Vagina (tissue), 2 donors: ENCODE measurements around the gene GRIK3. TPM values are rescaled to one million over a fixed set of nuclear protein-coding genes. Genes with fewer than 3 reads are reported as not detected.

ENCODE experiments used
- DNase-seq, 2 donors: peaks; one replicate each; pipeline ENCODE4 v3.0.0-alpha.2; 2017; ENCODE audit errors: extremely low spot score in 2 of 2
- H3K27ac ChIP-seq: fragments of 200-600 bp; sonication (generic); one replicate; pipeline ENCODE4 v1.5.1; 2019
- H3K27me3 ChIP-seq: fragments of 200-600 bp; sonication (generic); one replicate; pipeline ENCODE4 v1.5.1; 2019
- H3K36me3 ChIP-seq, 2 donors: fragments of 200-600 bp; sonication (generic); one replicate each; pipeline ENCODE4 v1.5.1; 2017 to 2019
- H3K4me1 ChIP-seq: fragments of 200-600 bp; sonication (generic); one replicate; pipeline ENCODE4 v1.5.1; 2019
- H3K4me3 ChIP-seq, 2 donors: fragments of 200-600 bp; sonication (generic); 1 replicate in 1 of 2; 2 replicates in 1 of 2; pipeline ENCODE4 v1.5.1; 2016 to 2019
- H3K9me3 ChIP-seq: fragments of 200-600 bp; sonication (generic); one replicate; pipeline ENCODE4 v1.5.1; 2019
- POLR2A ChIP-seq, 2 donors: fragments of 450-650 bp; IDR thresholded peaks; one replicate each; pipeline ENCODE4 v1.6.1; 2017; ENCODE audit warnings: antibody characterized with exemption in 2 of 2, mild to moderate bottlenecking in 2 of 2, moderate library complexity in 2 of 2
- POLR2AphosphoS5 ChIP-seq, 2 donors: sonication (generic); formaldehyde crosslinking; IDR thresholded peaks; one replicate each; pipeline ENCODE4 v1.9.0; 2017; ENCODE audit warnings: antibody characterized with exemption in 2 of 2, mild to moderate bottlenecking in 2 of 2, low read depth in 1 of 2; ENCODE audit not compliant: insufficient read depth in 1 of 2
- intact Hi-C: fragments of 100-400 bp; cut with DNase I; formaldehyde crosslinking; loops from one replicate; pipeline ENCODE4 v1.15.1; 2023
- total RNA-seq: library from RNA; depleted of rRNA; stranded (reverse); fragments of >200 nt; gene quantifications from one replicate; pipeline ENCODE4 v1.2.3, GENCODE V29; 2016
- TF ChIP-seq, protein P1 (sequence below), 3 experiments: fragments of 450-650 bp in 2 of 3; fragments of 200-600 bp in 1 of 3; sonication (generic) in 1 of 3; IDR thresholded peaks; one replicate each; pipeline ENCODE4 v1.5.1; 2017 to 2019; ENCODE audit warnings: antibody characterized with exemption in 3 of 3, mild to moderate bottlenecking in 2 of 3, moderate library complexity in 2 of 3

GRIK3 gene
- total RNA-seq, 1 donor from 2014 or later: 0.74 TPM

DNA sequence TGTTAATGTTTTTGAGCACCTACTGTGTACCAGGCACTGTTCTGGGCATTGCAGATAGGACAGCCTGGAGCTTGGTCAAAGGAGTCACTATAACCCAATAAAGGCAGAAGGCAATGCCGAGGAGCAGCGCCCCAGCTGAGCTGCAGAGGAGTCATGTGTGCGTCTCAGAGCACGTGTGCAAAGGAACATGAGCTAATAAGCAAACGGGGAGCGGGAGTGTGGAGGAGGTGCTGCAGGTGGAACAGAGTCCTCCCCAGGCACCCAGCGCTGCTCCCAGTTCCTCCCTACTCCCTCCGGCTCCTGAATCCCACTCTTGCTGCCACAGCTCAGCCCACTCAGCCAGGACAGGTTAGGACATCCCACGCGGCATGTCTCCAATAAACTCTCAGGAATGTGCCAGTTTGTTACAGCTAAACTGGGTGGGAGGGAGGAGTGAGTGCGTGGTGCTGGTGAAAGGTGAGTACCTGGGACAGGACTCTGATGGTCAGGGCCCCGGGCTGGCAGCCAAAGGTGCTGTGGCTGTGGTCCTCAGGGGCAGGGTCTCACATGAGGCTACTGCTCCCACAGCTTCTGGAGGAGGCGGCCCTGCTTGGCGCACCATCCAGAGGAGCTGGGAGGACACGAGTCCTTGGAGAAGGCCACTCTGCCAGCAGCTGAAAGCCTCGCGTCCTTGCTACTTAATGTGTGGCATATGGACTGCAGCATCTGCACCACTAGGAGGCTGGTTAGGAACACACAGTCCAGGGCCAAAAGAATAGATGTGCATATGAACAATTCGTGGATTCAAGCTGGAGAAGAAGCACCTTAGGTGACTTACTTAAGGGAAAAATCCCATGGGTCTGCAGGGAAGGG lies 52.3 kb downstream of the GRIK3 start:
- Histone ChIP-seq H3K36me3 (no peaks in the 10 kb centered on the region), H3K4me3 (no peak overlapping the region), H3K4me1 (no peaks in the 10 kb centered on the region), H3K27me3 (no peaks in the 10 kb centered on the region), H3K27ac (no peak overlapping the region), H3K9me3 (no peaks in the 10 kb centered on the region)
- TF ChIP-seq, protein P1, sequence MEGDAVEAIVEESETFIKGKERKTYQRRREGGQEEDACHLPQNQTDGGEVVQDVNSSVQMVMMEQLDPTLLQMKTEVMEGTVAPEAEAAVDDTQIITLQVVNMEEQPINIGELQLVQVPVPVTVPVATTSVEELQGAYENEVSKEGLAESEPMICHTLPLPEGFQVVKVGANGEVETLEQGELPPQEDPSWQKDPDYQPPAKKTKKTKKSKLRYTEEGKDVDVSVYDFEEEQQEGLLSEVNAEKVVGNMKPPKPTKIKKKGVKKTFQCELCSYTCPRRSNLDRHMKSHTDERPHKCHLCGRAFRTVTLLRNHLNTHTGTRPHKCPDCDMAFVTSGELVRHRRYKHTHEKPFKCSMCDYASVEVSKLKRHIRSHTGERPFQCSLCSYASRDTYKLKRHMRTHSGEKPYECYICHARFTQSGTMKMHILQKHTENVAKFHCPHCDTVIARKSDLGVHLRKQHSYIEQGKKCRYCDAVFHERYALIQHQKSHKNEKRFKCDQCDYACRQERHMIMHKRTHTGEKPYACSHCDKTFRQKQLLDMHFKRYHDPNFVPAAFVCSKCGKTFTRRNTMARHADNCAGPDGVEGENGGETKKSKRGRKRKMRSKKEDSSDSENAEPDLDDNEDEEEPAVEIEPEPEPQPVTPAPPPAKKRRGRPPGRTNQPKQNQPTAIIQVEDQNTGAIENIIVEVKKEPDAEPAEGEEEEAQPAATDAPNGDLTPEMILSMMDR (IDR thresholded peaks at IDR 0.05): no peak
- TF ChIP-seq POLR2A (IDR thresholded peaks at IDR 0.05) (no peak), POLR2AphosphoS5 (IDR thresholded peaks at IDR 0.05; ENCODE audit: insufficient read depth in 1 of 2, low read depth in 1 of 2) (no peak)
- intact Hi-C loops: no loop called here
- no peak for DNase-seq

DNA sequence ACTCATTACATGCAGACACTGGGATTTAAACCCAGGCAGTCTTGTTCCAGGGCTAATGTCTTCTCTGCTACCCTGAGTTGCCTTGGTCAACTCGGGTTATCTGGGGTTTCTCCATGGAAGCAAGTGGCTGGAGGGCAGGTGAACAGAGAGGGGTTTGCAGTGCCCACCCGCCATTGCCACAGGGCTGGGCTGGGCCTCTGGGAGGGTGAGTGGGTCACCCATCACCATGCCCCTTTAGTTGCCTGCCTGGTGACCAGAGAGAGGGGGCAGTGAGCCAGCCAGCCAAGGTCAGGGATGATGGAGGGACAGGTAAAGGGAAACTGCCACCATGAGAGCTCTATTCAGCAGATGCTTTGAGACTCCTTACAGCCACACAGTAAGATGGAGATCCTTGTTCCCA lies 53.2 kb downstream of the GRIK3 start:
- intact Hi-C loops: no loop called here
- Histone ChIP-seq H3K27me3 (no peaks in the 10 kb centered on the region), H3K4me3 (no peak overlapping the region), H3K36me3 (no peaks in the 10 kb centered on the region), H3K4me1 (no peaks in the 10 kb centered on the region), H3K9me3 (no peaks in the 10 kb centered on the region), H3K27ac (no peak overlapping the region)
- DNase-seq: no peak
- TF ChIP-seq, protein P1 (IDR thresholded peaks at IDR 0.05): no peak
- no peak for TF ChIP-seq POLR2A (IDR thresholded peaks at IDR 0.05)

DNA sequence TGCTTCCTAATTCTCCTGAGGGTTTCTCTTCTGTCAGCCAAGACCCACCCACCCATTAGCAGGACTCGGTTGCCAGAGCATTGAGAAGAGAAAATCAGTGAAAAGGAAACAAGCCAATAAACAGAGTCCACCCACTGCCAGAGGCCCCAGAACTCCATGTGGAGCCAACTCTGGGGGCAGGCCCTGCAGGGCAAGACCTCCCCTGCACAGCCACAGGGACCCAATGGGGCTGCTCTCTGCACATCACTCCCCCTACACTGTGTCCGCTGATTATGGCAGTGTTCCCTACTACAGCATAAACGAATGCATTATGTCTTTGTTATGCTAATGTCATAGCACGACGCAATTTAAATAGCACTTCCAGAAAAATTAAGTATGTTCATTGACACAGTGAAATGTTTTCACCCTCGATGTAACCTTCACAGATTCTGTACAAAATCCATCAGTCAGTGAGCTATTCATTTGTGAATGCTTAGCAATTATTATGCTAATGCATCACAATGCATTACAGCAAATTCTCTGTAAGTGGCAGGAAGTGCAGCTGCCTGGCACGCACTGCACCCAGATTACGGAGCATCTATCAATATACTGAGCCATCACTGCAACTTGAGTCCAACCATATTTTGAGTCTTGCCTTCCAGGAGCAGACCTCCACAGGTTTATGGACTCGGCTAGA lies 56.4 kb downstream of the GRIK3 start:
- DNase-seq: no peak
- no peaks in the 10 kb centered on the region for H3K9me3 ChIP-seq
- intact Hi-C loops: no loop called here
- H3K4me1 ChIP-seq: no peaks in the 10 kb centered on the region
- H3K4me3 ChIP-seq: no peak overlapping the region
- no peak overlapping the region for H3K27ac ChIP-seq
- TF ChIP-seq POLR2AphosphoS5 (IDR thresholded peaks at IDR 0.05; ENCODE audit: insufficient read depth in 1 of 2, low read depth in 1 of 2) (no peak), POLR2A (IDR thresholded peaks at IDR 0.05) (no peak)
- TF ChIP-seq, protein P1 (IDR thresholded peaks at IDR 0.05): no peak
- no peaks in the 10 kb centered on the region for H3K36me3 ChIP-seq
- H3K27me3 ChIP-seq: no peaks in the 10 kb centered on the region

DNA sequence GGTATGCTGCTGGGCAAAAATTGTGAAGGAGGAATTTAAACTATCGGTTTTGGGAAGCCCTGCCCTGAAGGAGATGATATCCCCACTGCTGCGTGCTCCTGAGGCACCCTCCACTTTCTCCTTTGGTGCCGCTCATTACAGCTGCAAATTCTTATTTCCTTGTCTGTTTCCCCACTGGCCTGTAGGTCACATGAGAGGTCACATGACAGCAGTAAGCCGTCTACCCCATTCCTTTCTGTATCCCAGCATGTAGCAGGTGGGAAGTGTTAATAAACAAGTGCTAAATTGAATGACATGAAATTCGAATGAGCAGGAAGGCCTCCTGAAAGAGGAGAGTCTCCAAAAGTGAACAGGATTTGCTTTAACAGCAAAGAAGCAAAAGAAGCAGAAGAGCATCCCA lies 58.7 kb downstream of the GRIK3 start:
- no peak for DNase-seq
- no peak overlapping the region for H3K4me3 ChIP-seq
- no peak overlapping the region for H3K27ac ChIP-seq
- H3K9me3 ChIP-seq: no peaks in the 10 kb centered on the region
- no peaks in the 10 kb centered on the region for H3K4me1 ChIP-seq
- no peaks in the 10 kb centered on the region for H3K36me3 ChIP-seq
- intact Hi-C loops: no loop called here
- TF ChIP-seq POLR2A (IDR thresholded peaks at IDR 0.05) (no peak), POLR2AphosphoS5 (IDR thresholded peaks at IDR 0.05; ENCODE audit: insufficient read depth in 1 of 2, low read depth in 1 of 2) (no peak)
- TF ChIP-seq, protein P1 (IDR thresholded peaks at IDR 0.05): no peak
- no peaks in the 10 kb centered on the region for H3K27me3 ChIP-seq

DNA sequence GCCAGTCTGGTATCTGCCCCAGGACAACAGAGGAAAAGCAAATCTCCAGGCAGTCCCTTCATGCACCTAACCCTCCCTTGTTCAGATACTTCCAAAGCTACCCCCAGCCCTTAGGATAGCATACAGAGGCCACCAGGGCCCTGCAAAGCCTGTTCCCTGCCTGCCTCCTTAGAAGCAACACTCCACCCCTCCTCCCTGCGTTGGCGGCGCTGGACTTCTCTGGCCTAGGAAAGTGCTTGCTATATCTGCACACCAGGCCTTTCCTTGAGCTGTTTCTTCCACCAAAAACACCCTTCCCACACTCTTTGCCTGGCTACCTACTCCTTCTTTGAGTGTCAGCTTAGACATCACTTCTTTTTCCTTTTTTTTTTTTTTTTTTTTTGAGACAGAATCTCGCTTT lies 61.3 kb downstream of the GRIK3 start:
- TF ChIP-seq, protein P1 (IDR thresholded peaks at IDR 0.05): no peak
- TF ChIP-seq POLR2A (IDR thresholded peaks at IDR 0.05): no peak
- TF ChIP-seq POLR2AphosphoS5 (IDR thresholded peaks at IDR 0.05; ENCODE audit: insufficient read depth in 1 of 2, low read depth in 1 of 2): no peak
- intact Hi-C loops: no loop called here
- no peak overlapping the region for H3K4me3 ChIP-seq

More for the DNA sequence above, 61.3 kb downstream of the GRIK3 start:
- Histone ChIP-seq H3K27me3 (no peaks in the 10 kb centered on the region), H3K9me3 (no peaks in the 10 kb centered on the region), H3K4me1 (no peaks in the 10 kb centered on the region), H3K27ac (no peak overlapping the region), H3K36me3 (no peaks in the 10 kb centered on the region)
- DNase-seq: no peak
